HG03469 (cell line): ENCODE results near the gene FAM120C.

Experiments used
- ATAC-seq: cut with Tn5 transposase; IDR thresholded peaks from one replicate; pipeline ENCODE4 v1.9.1; 2021; ENCODE audit warnings: mild to moderate bottlenecking, moderate library complexity, moderate number of reproducible peaks; ENCODE audit not compliant: unreplicated experiment

The FAM120C gene

DNA sequence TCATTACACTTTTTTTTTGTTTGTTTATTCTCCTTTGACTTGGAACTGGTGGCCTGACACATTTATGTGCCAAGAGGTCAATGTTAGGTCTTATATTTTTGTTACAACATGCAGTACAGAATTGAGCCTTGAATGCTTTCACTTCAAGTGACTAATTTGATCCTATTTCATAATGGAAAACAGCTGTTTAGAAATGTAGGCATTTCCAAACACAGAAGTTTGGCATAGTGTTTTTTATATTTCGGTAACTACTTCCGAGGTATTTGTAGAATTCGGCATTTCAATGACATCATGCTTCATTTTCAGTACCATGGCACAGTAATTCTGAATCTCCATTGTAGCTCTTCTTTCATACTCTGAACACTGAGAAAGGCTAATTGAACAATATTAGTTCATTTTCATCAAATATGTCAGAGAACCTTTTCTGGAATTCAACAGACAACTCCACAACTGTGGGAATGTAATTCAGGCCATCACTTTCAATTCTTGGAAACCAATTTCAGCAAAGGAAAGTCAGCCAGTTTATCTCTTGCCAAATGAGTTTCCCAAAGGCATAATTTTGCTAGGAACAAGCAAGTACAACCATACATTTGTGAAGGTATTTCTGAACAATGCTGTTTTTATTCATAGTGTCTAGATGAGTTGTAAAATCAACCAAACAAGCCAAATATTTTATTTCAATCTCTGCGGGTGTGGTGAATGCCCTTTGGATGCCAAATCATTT, 11.4 kb downstream of the FAM120C start:
- no peak for ATAC-seq

DNA sequence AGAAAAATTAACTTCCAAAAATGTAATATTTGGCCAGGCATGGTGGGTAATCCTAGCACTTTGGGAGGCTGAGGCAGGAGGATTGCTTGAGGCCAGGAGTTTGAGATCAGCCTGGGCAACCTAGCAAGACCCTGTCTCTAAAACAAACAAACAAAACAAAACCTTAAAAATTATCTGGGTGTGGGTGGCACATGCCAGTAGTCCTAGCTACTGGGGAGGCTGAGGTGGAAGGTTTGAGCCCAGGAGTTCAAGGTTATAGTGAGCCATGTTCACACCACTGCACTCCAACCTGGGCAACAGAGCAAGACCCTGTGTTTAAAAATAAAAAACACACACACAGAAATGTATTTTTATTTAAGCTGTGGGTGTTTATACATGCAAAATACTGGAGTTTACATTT, 12.0 kb downstream of the FAM120C start:
- ATAC-seq, result no peak

DNA sequence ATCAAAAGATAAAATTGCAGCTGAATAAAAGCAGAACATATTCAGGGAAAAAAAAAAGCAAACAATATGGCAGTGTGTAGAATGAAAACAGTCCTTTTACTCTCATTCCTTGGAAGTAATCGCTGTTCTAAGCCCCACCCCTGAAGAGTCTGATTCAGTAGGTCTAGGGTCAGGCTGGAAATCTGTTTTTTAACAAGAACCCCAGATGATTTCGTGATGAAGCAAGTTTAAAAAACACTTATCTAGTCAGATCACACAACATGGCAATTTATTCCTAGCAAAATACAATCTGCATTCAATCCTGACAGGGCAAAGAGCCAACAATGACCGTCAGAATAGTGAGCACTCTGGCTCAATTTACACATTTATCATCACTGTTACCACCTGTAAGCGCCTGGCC, 16.1 kb downstream of the FAM120C start:
- ATAC-seq, result no peak

DNA sequence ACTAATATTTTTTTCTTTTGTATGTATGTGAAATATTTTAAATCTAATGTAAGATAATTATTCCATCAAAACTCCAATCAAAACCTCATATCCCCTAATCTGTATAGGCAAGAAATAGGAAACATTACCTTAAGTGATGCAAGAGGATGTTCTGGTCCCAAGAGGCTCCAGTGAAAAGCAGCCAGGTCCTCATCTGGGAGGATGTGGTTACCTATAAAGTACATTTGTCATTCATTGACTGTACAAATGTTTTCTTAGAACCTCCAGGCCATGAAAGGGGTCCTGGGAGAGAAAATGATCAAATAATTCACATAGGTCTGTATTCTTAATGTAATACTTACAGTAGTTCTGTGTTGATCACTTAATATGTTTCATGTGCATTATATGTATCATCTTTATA, 25.5 kb downstream of the FAM120C start:
- no peak for ATAC-seq

GRCh38 chrX:54134269-54134668, 48.8 kb downstream of the FAM120C start:
- no peak for ATAC-seq

GRCh38 chrX:54116391-54116790, 66.7 kb downstream of the FAM120C start:
- no peak for ATAC-seq

DNA sequence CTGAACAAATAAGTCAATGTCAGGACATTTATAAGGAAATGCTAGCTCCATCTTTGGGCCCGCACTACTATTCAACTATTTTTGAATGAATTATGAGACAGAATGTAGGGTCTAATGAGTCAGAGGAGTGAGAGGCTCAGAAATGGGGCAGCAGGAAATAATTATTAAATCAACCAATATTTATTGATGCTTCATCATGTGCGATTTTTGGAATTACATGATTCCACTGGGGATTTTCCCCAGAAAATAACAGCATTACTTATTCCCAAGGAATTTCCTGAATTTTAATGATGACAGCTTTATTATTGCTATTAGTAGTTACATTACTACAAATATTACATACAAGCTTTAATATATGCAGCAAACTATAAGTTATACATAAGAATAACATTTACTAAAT, 89.5 kb downstream of the FAM120C start:
- no peak for ATAC-seq

DNA sequence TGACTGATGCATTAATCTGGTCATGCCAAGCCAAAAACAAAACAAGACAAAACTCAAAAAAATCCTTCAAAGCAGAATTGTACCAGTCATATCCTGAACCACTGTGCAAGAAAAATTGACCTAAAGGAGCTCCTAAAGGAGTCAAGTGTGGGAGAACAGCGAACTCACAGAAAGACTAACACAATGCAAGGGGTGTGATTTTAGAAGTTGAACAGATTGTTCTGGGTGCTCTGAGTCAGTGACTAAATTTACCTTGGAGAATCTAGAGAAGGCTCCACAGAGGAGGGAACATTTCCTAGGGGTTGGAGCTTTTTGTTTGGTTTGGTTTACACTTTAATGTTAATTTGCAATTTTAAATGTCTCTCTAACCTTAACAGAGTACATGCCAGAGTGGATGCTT, 89.9 kb downstream of the FAM120C start:
- ATAC-seq, result no peak

DNA sequence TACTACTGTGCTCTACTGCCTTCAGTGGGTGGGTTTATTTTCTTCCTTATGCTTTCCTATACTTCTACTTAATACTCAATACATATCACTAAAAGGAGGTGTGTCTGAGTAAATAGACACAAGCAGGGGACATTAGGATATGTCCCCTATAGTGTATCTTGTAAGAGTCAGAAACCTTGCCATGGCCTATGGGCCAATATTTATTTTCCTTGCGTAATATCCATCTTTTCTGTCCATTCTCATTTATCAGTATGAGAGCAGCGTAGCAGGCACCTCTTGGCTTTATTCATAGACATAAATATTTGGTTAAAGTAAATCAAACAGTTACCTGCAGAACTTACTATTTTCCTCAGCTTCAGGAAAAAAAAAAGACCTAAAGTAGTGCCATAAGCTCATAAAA, 92.2 kb downstream of the FAM120C start:
- no peak for ATAC-seq

GRCh38 chrX:54089191-54089590, 93.9 kb downstream of the FAM120C start:
- no peak for ATAC-seq

GRCh38 chrX:54087661-54088060, 95.4 kb downstream of the FAM120C start:
- ATAC-seq, result no peak

- ATAC-seq, result no peak
These were observed 97.4 kb downstream of the FAM120C start for GRCh38 chrX:54085666-54086065.

DNA sequence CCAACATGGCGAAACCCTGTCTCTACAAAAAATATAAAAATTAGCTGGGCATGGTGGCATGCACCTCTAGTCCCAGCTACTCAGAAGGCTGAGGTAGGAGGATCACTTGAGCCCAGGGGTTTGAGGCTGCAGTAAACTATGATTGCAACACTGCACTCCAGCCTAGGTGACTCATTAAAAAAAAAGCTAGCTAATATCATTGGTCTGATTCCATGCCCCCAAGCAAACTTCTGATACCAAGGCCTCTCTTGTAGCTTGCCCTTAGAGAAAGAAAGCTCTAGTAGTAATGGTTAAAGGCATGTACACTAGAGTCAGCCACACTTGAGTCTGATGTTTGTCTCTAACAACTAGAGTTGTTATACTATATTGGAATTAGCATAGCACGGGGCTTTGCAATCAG, 106.2 kb downstream of the FAM120C start:
- no peak for ATAC-seq

GRCh38 chrX:54074826-54075225, 108.2 kb downstream of the FAM120C start:
- no peak for ATAC-seq

GRCh38 chrX:54067766-54068165, 115.3 kb downstream of the FAM120C start:
- ATAC-seq, result no peak

GRCh38 chrX:54066841-54067240, 116.2 kb downstream of the FAM120C start:
- ATAC-seq, result no peak

GRCh38 chrX:54064564-54064963, 118.5 kb downstream of the FAM120C start:
- no peak for ATAC-seq

DNA sequence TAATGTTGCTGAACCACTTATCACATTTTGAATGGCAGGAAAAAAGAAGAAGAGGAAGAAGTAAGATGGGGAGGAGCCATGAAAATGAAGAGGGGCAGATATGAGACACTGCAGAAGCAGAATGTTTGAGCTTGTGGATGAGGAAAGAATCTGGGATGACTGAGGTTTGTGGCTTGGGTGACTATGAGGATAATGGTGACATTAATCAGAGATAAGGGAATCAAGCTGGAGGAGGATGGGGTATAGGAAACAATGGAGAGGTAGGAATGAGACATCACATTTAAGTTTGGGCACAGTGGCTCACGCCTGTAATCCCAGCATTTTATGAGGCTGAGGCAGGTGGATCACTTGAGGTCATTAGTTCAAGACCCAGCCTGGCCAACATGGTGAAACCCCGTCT, 119.7 kb downstream of the FAM120C start:
- ATAC-seq, result no peak

- no peak for ATAC-seq
These were observed 133.3 kb downstream of the FAM120C start for GRCh38 chrX:54049801-54050200.

DNA sequence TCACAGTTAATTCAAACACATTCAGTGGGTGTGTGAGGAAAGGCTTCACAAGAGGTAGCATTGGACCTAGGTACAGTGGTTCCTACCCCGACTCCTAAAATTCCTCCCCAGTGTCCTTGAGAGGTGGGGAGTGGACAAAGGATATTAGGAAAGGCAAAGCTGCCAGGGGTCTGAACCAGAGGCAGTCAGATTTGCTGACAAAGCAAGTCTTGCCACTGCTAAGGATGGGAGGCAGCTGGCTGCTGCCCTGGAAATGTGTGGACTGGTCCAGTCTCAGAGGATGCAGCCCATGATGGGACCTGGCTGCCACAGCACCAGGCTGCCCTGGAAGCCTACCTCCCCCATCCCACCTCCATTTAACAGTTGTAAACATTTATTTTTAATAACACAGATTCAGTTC, 134.6 kb downstream of the FAM120C start:
- ATAC-seq, result no peak

- no peak for ATAC-seq
These were observed 137.4 kb downstream of the FAM120C start for GRCh38 chrX:54045563-54046228.

GRCh38 chrX:54044877-54045338, 138.1 kb downstream of the FAM120C start:
- ATAC-seq, result no peak
